ENCODE data around the gene TMEM125.

The TMEM125 gene

GRCh38 chr1:43313771-43314170 is 44.0 kb downstream of the TMEM125 start:
- DNase-seq: no peak
- no peak overlapping the region for H3K27ac Mint-ChIP-seq
- H3K36me3 Mint-ChIP-seq (ENCODE audit: low read depth): no peaks in the 10 kb centered on the region
- TF ChIP-seq CTCF (IDR thresholded peaks at IDR 0.05): no peak
- H3K9me3 Mint-ChIP-seq: no peaks in the 10 kb centered on the region
- H3K4me3 Mint-ChIP-seq: no peak overlapping the region
- peaks cover 4% of the 10 kb centered on the region for H3K27me3 Mint-ChIP-seq (ENCODE audit: low read depth, poor library complexity)
- peaks cover 26% of the 10 kb centered on the region for H3K4me1 Mint-ChIP-seq

GRCh38 chr1:43314233-43314632 is 44.5 kb downstream of the TMEM125 start:
- H3K4me3 Mint-ChIP-seq: no peak overlapping the region
- no peak for TF ChIP-seq CTCF (IDR thresholded peaks at IDR 0.05)
- H3K9me3 Mint-ChIP-seq: no peaks in the 10 kb centered on the region
- peaks cover 26% of the 10 kb centered on the region for H3K4me1 Mint-ChIP-seq
- H3K36me3 Mint-ChIP-seq (ENCODE audit: low read depth): no peaks in the 10 kb centered on the region
- no peak overlapping the region for H3K27ac Mint-ChIP-seq
- no peak for DNase-seq
- peaks cover 4% of the 10 kb centered on the region for H3K27me3 Mint-ChIP-seq (ENCODE audit: low read depth, poor library complexity)

GRCh38 chr1:43315481-43315880 is 45.7 kb downstream of the TMEM125 start:
- Mint-ChIP-seq H3K27me3 (ENCODE audit: low read depth, poor library complexity) (peaks cover 7% of the 10 kb centered on the region), H3K36me3 (ENCODE audit: low read depth) (no peaks in the 10 kb centered on the region), H3K9me3 (no peaks in the 10 kb centered on the region), H3K27ac (no peak overlapping the region), H3K4me3 (no peak overlapping the region), H3K4me1 (peaks cover 36% of the 10 kb centered on the region)
- TF ChIP-seq CTCF (IDR thresholded peaks at IDR 0.05): no peak
- no peak for DNase-seq

GRCh38 chr1:43315963-43316737 is 46.4 kb downstream of the TMEM125 start:
- H3K36me3 Mint-ChIP-seq (ENCODE audit: low read depth): no peaks in the 10 kb centered on the region
- H3K9me3 Mint-ChIP-seq: no peaks in the 10 kb centered on the region
- TF ChIP-seq CTCF (IDR thresholded peaks at IDR 0.05): no peak
- H3K4me1 Mint-ChIP-seq: peaks cover 30% of the 10 kb centered on the region
- peaks cover 7% of the 10 kb centered on the region for H3K27me3 Mint-ChIP-seq (ENCODE audit: low read depth, poor library complexity)
- no peak for DNase-seq
- H3K27ac Mint-ChIP-seq: no peak overlapping the region
- no peak overlapping the region for H3K4me3 Mint-ChIP-seq

- Mint-ChIP-seq H3K27me3 (ENCODE audit: low read depth, poor library complexity) (peaks cover 9% of the 10 kb centered on the region), H3K4me1 (peaks cover 33% of the 10 kb centered on the region), H3K36me3 (ENCODE audit: low read depth) (no peaks in the 10 kb centered on the region), H3K4me3 (no peak overlapping the region), H3K9me3 (no peaks in the 10 kb centered on the region), H3K27ac (peak overlapping the region; percentile 58)
- TF ChIP-seq CTCF (IDR thresholded peaks at IDR 0.05): no peak
- DNase-seq: no peak
Measured at GRCh38 chr1:43316738-43317520, 47.1 kb downstream of the TMEM125 start.

Measured in nephron progenitor cell (in vitro differentiated cells).